ENCODE data around the gene FN1.

GRCh38 chr2:215413484-215413777, 22.4 kb downstream of the FN1 start:
- TF ChIP-seq CTCF (conservative IDR thresholded peaks at IDR 0.05 in 1 of 2, IDR thresholded peaks at IDR 0.05 in 1 of 2; ENCODE audit: extremely low read depth in 1 of 2, insufficient read depth in 1 of 2, low read depth in 1 of 2, low read length in 2 of 2) (no peak), EZH2 (IDR thresholded peaks at IDR 0.05; ENCODE audit: borderline replicate concordance, low read length) (no peak)

Measured in mammary epithelial cell (primary cell).